HTERT RPE-1 (cell line): ENCODE results near the gene POM121.
"Not testable (repeated sequence)": the region's sequence is repeated elsewhere in the genome, so short reads cannot be mapped to it uniquely, and the experiment has no call there.

Experiments used
- in situ Hi-C: fragments of 300-500 bp; cut with MboI; formaldehyde crosslinking; loops from 4 replicates; pipeline ENCODE4 v1.14.3; 2020; ENCODE audit warnings: low sequenced_read_pairs

Gene POM121

DNA sequence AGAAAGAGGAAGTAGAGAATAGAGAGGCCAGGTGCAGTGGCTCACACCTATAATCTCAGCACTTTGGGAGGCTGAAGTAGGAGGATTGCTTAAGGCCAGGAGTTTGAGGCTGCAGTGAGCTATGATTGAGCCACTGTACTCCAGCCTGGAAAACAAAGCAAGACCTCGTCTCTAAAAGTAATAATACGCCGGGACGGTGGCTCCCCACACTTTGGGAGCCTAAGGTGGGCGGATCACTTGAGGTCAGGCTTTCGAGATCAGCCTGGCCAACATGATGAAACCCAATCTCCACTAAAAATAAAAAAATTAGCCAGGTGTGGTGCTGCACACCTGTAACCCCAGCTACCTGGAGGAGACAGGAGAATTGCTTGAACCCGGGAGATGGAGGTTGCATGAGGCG lies 70.6 kb downstream of the POM121 start:
- in situ Hi-C loops: not testable (repeated sequence)

GRCh38 chr7:72997447-72997846 lies 72.6 kb downstream of the POM121 start:
- in situ Hi-C loops: not testable (repeated sequence)

DNA sequence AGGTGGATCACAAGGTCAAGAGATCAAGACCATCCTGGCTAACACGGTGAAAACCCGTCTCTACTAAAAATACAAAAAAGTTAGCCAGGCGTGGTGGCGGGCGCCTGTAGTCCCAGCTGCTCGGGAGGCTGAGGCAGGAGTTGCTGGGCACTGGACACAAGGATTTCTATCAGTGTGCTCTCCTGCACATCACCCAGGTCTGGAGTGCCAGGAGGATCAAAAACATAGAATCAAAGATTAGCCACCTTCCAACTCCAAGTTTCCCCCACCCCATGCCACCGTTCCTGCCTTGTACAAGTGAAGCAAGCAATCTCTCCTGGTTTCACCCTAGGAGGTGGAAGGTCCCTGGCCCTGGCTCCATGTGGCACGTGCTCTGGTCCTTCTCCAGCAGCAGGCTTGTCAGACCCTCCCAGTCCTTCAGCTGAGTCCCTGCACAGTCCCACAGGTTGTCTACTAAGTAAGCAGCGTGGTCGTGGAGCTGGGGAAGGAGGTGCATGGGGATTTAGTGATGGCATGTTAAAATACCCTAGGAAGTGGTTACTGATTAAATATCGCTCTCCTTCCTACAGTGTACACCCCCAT lies 73.1 kb downstream of the POM121 start:
- in situ Hi-C loops: not testable (repeated sequence)
